HL-60 (cell line): ENCODE results near the gene EXOC4.

Source experiments
- DNase-seq, 2 experiments: peaks; one replicate each; pipeline ENCODE4 v3.0.0-alpha.2; 2010 to 2020; ENCODE audit warnings: low read depth in 1 of 2, low spot score in 1 of 2
- H3K27ac ChIP-seq: fragments of 250-450 bp; sonication (Bioruptor Pico); replicated peaks from 2 replicates; pipeline ENCODE4 v1.5.1; 2020; ENCODE audit warnings: mild to moderate bottlenecking, moderate library complexity
- H3K27me3 ChIP-seq: fragments of 250-450 bp; sonication (Bioruptor Pico); 2 replicates; pipeline ENCODE4 v1.5.1; 2021; ENCODE audit warnings: mild to moderate bottlenecking, moderate library complexity; ENCODE audit not compliant: insufficient read depth, poor library complexity, severe bottlenecking
- H3K4me3 ChIP-seq: replicated peaks from 2 replicates; pipeline ENCODE4 v1.5.1; 2011; ENCODE audit warnings: mild to moderate bottlenecking, control low read depth, low read length; ENCODE audit not compliant: insufficient read depth
- CTCF ChIP-seq: IDR thresholded peaks from one replicate; pipeline ENCODE4 v1.5.1; 2011; ENCODE audit warnings: low read length, control low read depth, inconsistent platforms; ENCODE audit not compliant: insufficient read depth
- GABPA ChIP-seq: IDR thresholded peaks from 2 replicates; pipeline ENCODE4 v1.6.1; 2012; ENCODE audit warnings: low read depth
- POLR2AphosphoS5 ChIP-seq: IDR thresholded peaks from 2 replicates; pipeline ENCODE4 v1.6.1; 2012; ENCODE audit warnings: low read depth
- REST ChIP-seq: IDR thresholded peaks from 2 replicates; pipeline ENCODE4 v1.6.1; 2012; ENCODE audit warnings: low read depth; ENCODE audit not compliant: insufficient replicate concordance
- SPI1 ChIP-seq: IDR thresholded peaks from 2 replicates; pipeline ENCODE4 v1.6.1; 2012; ENCODE audit warnings: low read depth, mild to moderate bottlenecking, borderline replicate concordance

Gene EXOC4

GRCh38 chr7:133999178-133999577 is 746.3 kb downstream of the EXOC4 start:
- Histone ChIP-seq H3K4me3 (no peak overlapping the region), H3K27ac (no peak overlapping the region)
- TF ChIP-seq SPI1 (no peak), POLR2AphosphoS5 (no peak), REST (no peak), CTCF (no peak)

GRCh38 chr7:134004829-134005505 is 752.1 kb downstream of the EXOC4 start:
- H3K27ac ChIP-seq: no peak overlapping the region

More at GRCh38 chr7:133999178-133999577, 746.3 kb downstream of the EXOC4 start:
- no peaks in the 10 kb centered on the region for H3K27me3 ChIP-seq
- no peak for DNase-seq

More at GRCh38 chr7:134004829-134005505, 752.1 kb downstream of the EXOC4 start:
- Histone ChIP-seq H3K4me3 (no peak overlapping the region), H3K27me3 (no peaks in the 10 kb centered on the region)
- TF ChIP-seq GABPA (no peak), REST (no peak), POLR2AphosphoS5 (no peak), CTCF (no peak), SPI1 (no peak)
- DNase-seq: no peak
